Prostate gland (tissue), 2 donors: ENCODE measurements around the gene WTAP. TPM values are rescaled to one million over a fixed set of nuclear protein-coding genes. Genes with fewer than 3 reads are reported as not detected.
"Not testable (repeated sequence)": the region's sequence is repeated elsewhere in the genome, so short reads cannot be mapped to it uniquely, and the experiment has no call there.

ENCODE experiments used
- DNase-seq: peaks from one replicate; pipeline ENCODE4 v3.0.0-alpha.2; 2019; ENCODE audit warnings: low spot score
- H3K27ac ChIP-seq, 2 donors: fragments of 200-600 bp; sonication (generic); 2 replicates each; pipeline ENCODE4 v1.5.1; 2017 to 2019
- H3K27me3 ChIP-seq: fragments of 200-600 bp; sonication (generic); replicated peaks from 2 replicates; pipeline ENCODE4 v1.5.1; 2019; ENCODE audit not compliant: insufficient read depth
- H3K36me3 ChIP-seq, 2 donors: fragments of 200-600 bp; sonication (generic); 1 replicate in 1 of 2; 2 replicates in 1 of 2; pipeline versions ENCODE4 v1.5.1 to v1.8.1; 2017 to 2019
- H3K4me1 ChIP-seq: fragments of 200-600 bp; sonication (generic); replicated peaks from 2 replicates; pipeline ENCODE4 v1.5.1; 2019
- H3K4me3 ChIP-seq, 2 donors: fragments of 200-600 bp; sonication (generic); 2 replicates each; pipeline ENCODE4 v1.5.1; 2017 to 2019
- H3K9me3 ChIP-seq: fragments of 200-600 bp; sonication (generic); 2 replicates; pipeline ENCODE4 v1.5.1; 2017
- CTCF ChIP-seq, 4 experiments: fragments of 200-600 bp in 2 of 4; fragments of 450-650 bp in 2 of 4; sonication (generic) in 2 of 4; IDR thresholded peaks; 1 replicate in 3 of 4; 2 replicates in 1 of 4; pipeline ENCODE4 v1.5.1; 2016 to 2019; ENCODE audit warnings: antibody characterized with exemption in 4 of 4, mild to moderate bottlenecking in 2 of 4, moderate library complexity in 2 of 4
- POLR2A ChIP-seq: fragments of 450-650 bp; IDR thresholded peaks from one replicate; pipeline ENCODE4 v1.6.1; 2016; ENCODE audit warnings: antibody characterized with exemption, mild to moderate bottlenecking
- POLR2AphosphoS5 ChIP-seq: sonication (generic); formaldehyde crosslinking; IDR thresholded peaks from one replicate; pipeline ENCODE4 v1.6.1; 2017; ENCODE audit warnings: antibody characterized with exemption
- WGBS: methylation state at CpG from one replicate; pipeline ENCODE4 v1.1.5; 2018; 5-methylcytosine and 5-hydroxymethylcytosine counted together
- intact Hi-C: fragments of 100-400 bp; cut with DNase I; formaldehyde crosslinking; loops from one replicate; pipeline ENCODE4 v1.14.2; 2022
- total RNA-seq, 2 donors: library from RNA; depleted of rRNA; stranded (reverse); fragments of >200 nt; gene quantifications; one replicate each; pipeline ENCODE4 v1.1.0, GENCODE V29; 2016

Gene WTAP
- total RNA-seq, 2 donors from 2014 or later, result 84.1 to 99.3 TPM

DNA sequence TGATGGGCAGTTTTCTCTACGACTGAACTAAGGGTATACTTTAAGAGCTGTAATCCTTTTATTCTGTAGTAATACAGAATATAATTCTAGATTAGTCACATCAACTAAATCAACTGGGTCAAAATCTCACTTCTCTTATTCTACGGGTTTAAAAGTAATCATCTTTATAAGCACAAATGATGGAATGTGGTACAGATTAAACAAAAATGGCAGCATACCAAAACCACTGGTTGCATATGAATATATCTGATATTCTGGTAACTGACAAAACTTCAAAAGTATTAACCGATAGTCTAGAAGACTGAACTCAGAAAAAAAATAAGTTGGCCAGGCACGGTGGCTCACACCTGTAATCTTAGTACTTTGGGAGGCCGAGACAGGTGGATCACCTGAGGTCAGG lies 41.3 kb upstream of the WTAP start:
- 70% methylated on average over 5 of the region's 5 CpGs for WGBS
- no peaks in the 10 kb centered on the region for H3K27me3 ChIP-seq
- DNase-seq, result no peak

GRCh38 chr6:159686703-159687102 lies 40.6 kb upstream of the WTAP start:
- H3K27ac ChIP-seq, result no peak overlapping the region
- H3K4me3 ChIP-seq, result no peak overlapping the region

More for the DNA sequence above, 41.3 kb upstream of the WTAP start:
- H3K9me3 ChIP-seq, result no peaks in the 10 kb centered on the region
- no peaks in the 10 kb centered on the region for H3K36me3 ChIP-seq
- intact Hi-C loops, result no loop called here
- no peak overlapping the region for H3K27ac ChIP-seq
- TF ChIP-seq POLR2A, result no peak
- H3K4me1 ChIP-seq, result no peaks in the 10 kb centered on the region
- no peak overlapping the region for H3K4me3 ChIP-seq

DNA sequence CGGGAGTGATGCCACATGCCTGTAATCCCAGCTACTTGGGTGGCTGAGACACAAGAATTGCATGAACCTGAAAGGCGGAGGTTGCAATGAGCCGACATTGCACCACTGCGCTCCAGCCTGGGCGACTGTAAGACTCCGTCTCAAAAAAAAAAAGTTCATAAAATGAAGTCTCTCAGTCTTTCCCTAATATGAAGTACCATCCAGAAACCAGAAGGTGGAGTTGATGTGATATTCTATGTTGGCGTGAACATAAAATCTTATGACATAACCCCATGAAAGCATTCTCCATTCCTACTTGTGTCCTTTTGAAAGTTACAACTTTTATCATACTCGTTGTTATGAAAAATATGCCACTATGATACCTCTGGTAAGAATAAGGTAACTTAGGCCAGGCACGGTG lies 40.0 kb upstream of the WTAP start:
- H3K27me3 ChIP-seq, result no peaks in the 10 kb centered on the region
- TF ChIP-seq POLR2A (no peak), POLR2AphosphoS5 (no peak), CTCF (IDR thresholded peaks at IDR 0.05) (no peak)
- H3K9me3 ChIP-seq, result no peaks in the 10 kb centered on the region
- no peaks in the 10 kb centered on the region for H3K36me3 ChIP-seq
- H3K4me3 ChIP-seq, result no peak overlapping the region
- no peak overlapping the region for H3K27ac ChIP-seq
- peaks cover 4% of the 10 kb centered on the region for H3K4me1 ChIP-seq
- WGBS, result 97% methylated on average over 9 of the region's 9 CpGs
- no peak for DNase-seq
- intact Hi-C loops, result no loop called here

More at GRCh38 chr6:159686703-159687102, 40.6 kb upstream of the WTAP start:
- intact Hi-C loops, result no loop called here
- 87% methylated on average over 3 of the region's 3 CpGs for WGBS
- no peaks in the 10 kb centered on the region for H3K36me3 ChIP-seq
- no peaks in the 10 kb centered on the region for H3K4me1 ChIP-seq
- H3K27me3 ChIP-seq, result no peaks in the 10 kb centered on the region
- no peaks in the 10 kb centered on the region for H3K9me3 ChIP-seq
- no peak for DNase-seq
- TF ChIP-seq POLR2AphosphoS5 (no peak), POLR2A (no peak), CTCF (IDR thresholded peaks at IDR 0.05) (no peak)

GRCh38 chr6:159688266-159688905 lies 38.9 kb upstream of the WTAP start:
- WGBS, result 82% methylated on average over 5 of the region's 5 CpGs
- Histone ChIP-seq H3K4me1 (peaks cover 5% of the 10 kb centered on the region), H3K27me3 (no peaks in the 10 kb centered on the region), H3K4me3 (no peak overlapping the region), H3K36me3 (no peaks in the 10 kb centered on the region), H3K27ac (no peak overlapping the region), H3K9me3 (no peaks in the 10 kb centered on the region)
- intact Hi-C loops, result no loop called here
- TF ChIP-seq CTCF (IDR thresholded peaks at IDR 0.05), result no peak
- no peak for TF ChIP-seq POLR2A
- no peak for TF ChIP-seq POLR2AphosphoS5
- DNase-seq, result no peak

- Histone ChIP-seq H3K4me1 (peaks cover 5% of the 10 kb centered on the region), H3K4me3 (no peak overlapping the region), H3K27ac (no peak overlapping the region), H3K9me3 (no peaks in the 10 kb centered on the region), H3K27me3 (no peaks in the 10 kb centered on the region), H3K36me3 (no peaks in the 10 kb centered on the region)
- 85% methylated on average over 6 of the region's 6 CpGs for WGBS
- TF ChIP-seq POLR2AphosphoS5 (peak; percentile 3), CTCF (IDR thresholded peaks at IDR 0.05) (no peak), POLR2A (no peak)
- intact Hi-C loops, result no loop called here
- DNase-seq, result no peak
These were observed 38.3 kb upstream of the WTAP start for GRCh38 chr6:159689001-159689400.

- H3K27ac ChIP-seq, H3K9me3 ChIP-seq, DNase-seq, intact Hi-C loops, H3K27me3 ChIP-seq, H3K4me3 ChIP-seq, H3K36me3 ChIP-seq: not testable (repeated sequence)
- peaks cover 14% of the 10 kb centered on the region for H3K4me1 ChIP-seq
- 94% methylated on average over 13 of the region's 13 CpGs for WGBS
These were observed 37.2 kb upstream of the WTAP start for GRCh38 chr6:159690135-159690534.
